HG03520 (cell line): Measurements from ENCODE around the gene SORBS2.

ENCODE experiments used
- ATAC-seq: cut with Tn5 transposase; IDR thresholded peaks from one replicate; pipeline ENCODE4 v1.9.1; 2021; ENCODE audit warnings: mild to moderate bottlenecking, moderate library complexity; ENCODE audit not compliant: unreplicated experiment

Gene SORBS2

GRCh38 chr4:185803022-185803421, 9.0 kb downstream of the SORBS2 start:
- no peak for ATAC-seq

- no peak for ATAC-seq
Observed at GRCh38 chr4:185801471-185801870, 10.5 kb downstream of the SORBS2 start.

GRCh38 chr4:185800266-185800945, 11.6 kb downstream of the SORBS2 start:
- ATAC-seq, result no peak

- no peak for ATAC-seq
Observed at GRCh38 chr4:185799442-185799841, 12.6 kb downstream of the SORBS2 start.

GRCh38 chr4:185797596-185798338, 14.2 kb downstream of the SORBS2 start:
- ATAC-seq, result no peak

- ATAC-seq, result no peak
Observed at GRCh38 chr4:185797018-185797417, 15.0 kb downstream of the SORBS2 start.

- ATAC-seq, result no peak
Observed at GRCh38 chr4:185796176-185796575, 15.8 kb downstream of the SORBS2 start.

- no peak for ATAC-seq
Observed at GRCh38 chr4:185794637-185795036, 17.4 kb downstream of the SORBS2 start.

GRCh38 chr4:185793716-185794115, 18.3 kb downstream of the SORBS2 start:
- no peak for ATAC-seq

GRCh38 chr4:185793116-185793485, 18.9 kb downstream of the SORBS2 start:
- no peak for ATAC-seq

GRCh38 chr4:185792384-185793115, 19.4 kb downstream of the SORBS2 start:
- no peak for ATAC-seq

GRCh38 chr4:185787926-185788679, 23.9 kb downstream of the SORBS2 start:
- ATAC-seq, result no peak

- ATAC-seq, result no peak
Observed at GRCh38 chr4:185786422-185786821, 25.6 kb downstream of the SORBS2 start.

- ATAC-seq, result no peak
Observed at GRCh38 chr4:185783574-185783973, 28.4 kb downstream of the SORBS2 start.

GRCh38 chr4:185782523-185782922, 29.5 kb downstream of the SORBS2 start:
- ATAC-seq, result no peak

GRCh38 chr4:185781555-185782215, 30.3 kb downstream of the SORBS2 start:
- no peak for ATAC-seq

GRCh38 chr4:185780472-185780871, 31.5 kb downstream of the SORBS2 start:
- no peak for ATAC-seq

GRCh38 chr4:185779517-185779916, 32.5 kb downstream of the SORBS2 start:
- no peak for ATAC-seq

GRCh38 chr4:185778307-185778706, 33.7 kb downstream of the SORBS2 start:
- ATAC-seq, result no peak

- no peak for ATAC-seq
Observed at GRCh38 chr4:185775792-185776555, 36.0 kb downstream of the SORBS2 start.
